HG03460 (cell line): Measurements from ENCODE around the gene CTIF.
"Not testable (repeated sequence)": the region's sequence is repeated elsewhere in the genome, so short reads cannot be mapped to it uniquely, and the experiment has no call there.

ENCODE experiments used
- ATAC-seq: cut with Tn5 transposase; IDR thresholded peaks from one replicate; pipeline ENCODE4 v1.9.1; 2021; ENCODE audit not compliant: unreplicated experiment

CTIF gene

DNA sequence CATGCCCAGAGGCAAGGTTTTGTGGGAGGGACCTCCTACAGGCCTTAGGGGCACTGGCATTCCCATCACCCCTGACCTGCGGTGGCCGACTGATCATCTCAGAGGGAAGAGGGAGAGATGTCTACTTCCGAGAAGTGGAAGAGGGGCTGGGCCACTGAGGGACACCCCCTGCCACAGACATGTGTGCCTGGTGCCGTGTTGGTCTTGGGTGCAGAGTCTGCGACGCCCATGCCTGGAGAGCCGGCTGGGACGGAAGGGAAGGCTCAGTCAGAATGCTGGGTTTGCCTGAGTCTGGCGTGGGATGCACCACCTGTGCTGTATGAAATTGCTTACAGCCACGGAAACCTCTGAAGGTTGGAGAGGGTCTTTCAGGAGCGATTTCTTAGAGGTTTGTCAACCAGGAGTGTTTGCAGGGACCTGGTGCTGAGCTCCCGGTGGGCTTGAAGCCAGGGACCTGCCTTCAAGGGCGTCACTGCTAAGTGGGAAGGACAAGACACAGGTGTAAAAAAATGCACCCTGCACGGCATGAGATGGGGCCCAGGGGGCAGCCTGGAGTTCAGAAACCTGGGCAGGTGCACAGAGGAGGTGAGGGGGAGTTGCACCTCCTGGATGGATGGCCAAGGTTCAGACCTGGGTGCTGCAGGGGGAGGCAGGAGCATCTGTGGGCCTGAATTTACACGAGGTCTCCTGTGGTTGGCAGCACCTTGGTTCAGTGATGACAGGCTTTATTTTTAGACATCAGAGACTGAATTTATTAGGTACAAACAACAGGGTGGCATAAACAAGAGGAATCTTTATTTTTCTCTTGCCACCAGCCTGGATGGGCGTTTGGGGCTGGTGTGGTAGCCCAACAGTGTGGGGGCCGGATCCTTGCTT, 100.3 kb downstream of the CTIF start:
- no peak for ATAC-seq

- ATAC-seq = no peak
These were observed 101.1 kb downstream of the CTIF start for GRCh38 chr18:48639772-48640432.

DNA sequence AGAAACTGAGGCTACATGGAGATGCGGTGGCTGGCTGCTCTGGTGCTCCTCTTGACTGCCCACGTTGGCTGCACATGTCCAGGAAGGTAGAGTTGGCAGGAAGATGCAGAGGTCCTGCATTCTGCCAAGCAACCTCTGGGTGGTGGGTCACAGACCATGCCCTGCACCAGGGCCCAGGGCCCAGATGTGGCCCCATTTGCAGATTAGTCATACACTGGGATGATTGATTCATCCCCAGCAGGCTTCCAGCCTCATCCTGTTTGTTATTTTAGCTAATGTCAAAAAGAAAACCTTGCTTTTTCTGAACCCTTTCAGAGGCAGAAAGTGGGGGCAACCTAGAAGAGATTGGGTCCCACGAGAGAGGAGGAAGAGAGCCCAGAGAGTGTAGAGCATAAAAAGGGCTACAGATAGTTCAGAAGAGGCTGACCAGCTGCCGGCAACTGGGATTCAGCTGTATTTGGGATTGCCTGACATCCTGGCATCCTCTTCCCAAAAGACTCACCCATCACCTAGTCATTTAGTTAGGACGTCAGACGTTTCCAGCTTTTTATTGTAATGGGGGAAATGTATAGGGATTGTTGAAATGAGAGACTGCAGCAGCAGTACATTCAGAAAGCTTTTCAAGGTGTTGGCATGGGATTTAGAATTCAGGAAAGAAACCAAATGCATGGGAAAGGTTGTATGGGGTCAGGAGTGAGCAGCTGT, 101.9 kb downstream of the CTIF start:
- no peak for ATAC-seq

- no peak for ATAC-seq
These were observed 103.2 kb downstream of the CTIF start for GRCh38 chr18:48641981-48642380.

DNA sequence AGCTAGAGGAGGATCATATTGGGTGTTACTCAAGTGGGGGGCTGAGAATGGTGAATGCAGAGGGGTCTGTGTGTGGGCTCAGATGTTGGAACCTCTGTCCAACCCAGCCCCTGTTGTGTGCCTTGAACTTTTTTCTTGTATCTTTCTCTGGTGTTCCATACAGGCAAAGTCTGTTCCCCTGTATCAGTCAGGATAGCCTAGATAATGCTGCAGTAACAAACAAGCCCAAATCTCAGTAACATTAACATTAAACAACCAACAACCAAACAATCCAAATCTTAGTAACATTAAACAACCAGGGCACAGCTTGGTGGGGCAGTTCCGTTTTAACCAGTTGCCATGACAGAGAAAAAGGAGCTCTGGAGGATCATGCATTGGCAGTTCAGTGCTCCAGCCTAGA, 103.7 kb downstream of the CTIF start:
- ATAC-seq = no peak

GRCh38 chr18:48643262-48643661, 104.4 kb downstream of the CTIF start:
- ATAC-seq = no peak

DNA sequence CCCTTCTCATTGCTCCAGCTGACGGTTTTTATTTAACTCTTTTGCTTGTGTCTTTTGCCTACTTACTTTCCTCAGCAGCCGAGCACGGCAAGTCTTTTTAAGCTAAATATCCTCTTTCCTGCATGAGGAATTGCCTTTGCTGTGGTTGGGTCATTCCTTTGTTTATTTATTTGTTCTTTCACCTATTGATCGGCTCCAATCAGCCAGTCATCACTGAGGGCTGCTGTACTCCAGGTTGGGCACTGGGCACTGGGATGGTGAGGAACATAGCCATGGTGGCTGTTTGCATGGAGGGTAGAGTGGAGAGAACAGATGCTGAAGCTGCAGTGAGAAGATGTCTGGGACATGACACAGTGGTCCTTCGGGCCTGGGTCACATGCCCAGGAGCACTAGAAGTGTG, 105.2 kb downstream of the CTIF start:
- ATAC-seq = no peak

DNA sequence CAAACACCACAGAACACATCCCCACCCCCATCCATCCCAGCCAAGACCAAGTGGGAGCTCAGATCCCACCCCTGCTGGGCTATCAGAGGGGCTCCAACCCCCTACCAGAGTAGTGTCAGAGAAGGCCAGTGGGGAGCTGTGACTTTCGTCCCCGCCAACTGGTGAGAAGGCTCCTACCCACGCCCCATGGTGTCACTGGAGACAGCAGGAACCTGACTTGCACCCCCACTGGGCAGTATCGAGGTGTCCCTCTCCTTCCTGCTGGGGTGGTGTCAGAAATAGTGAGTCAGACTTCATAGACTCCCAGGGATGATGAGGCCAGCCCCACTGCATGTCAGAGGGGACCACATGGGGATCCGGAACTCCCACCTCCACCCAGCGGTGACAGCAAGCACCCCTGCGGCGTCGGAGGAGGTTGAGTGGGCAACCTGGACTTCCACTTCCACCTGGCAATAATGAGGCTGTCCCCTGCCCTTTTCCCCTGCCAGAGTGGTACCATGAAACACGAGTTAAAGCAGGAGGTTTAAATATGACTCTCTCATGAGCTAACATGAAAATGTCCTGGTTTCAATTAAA, 106.7 kb downstream of the CTIF start:
- no peak for ATAC-seq

GRCh38 chr18:48646976-48647375, 108.1 kb downstream of the CTIF start:
- ATAC-seq = no peak

DNA sequence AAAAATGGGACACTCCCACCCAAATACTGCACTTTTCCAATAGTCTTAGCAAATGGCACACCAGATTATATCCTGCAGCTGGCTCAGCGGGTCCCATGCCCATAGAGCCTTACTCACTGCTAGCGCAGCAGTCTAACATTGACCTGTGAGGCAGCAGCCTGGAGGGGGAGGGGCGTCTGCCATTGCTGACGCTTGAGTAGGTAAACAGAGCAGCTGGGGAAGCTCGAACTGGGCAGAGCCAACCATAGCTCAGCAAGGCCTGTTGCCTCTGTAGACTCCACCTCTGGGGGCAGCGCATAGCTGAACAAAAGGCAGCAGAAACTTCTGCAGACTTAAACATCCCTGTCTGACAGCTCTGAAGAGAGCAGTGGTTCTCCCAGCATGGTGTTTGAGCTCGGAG, 110.4 kb downstream of the CTIF start:
- ATAC-seq = no peak

DNA sequence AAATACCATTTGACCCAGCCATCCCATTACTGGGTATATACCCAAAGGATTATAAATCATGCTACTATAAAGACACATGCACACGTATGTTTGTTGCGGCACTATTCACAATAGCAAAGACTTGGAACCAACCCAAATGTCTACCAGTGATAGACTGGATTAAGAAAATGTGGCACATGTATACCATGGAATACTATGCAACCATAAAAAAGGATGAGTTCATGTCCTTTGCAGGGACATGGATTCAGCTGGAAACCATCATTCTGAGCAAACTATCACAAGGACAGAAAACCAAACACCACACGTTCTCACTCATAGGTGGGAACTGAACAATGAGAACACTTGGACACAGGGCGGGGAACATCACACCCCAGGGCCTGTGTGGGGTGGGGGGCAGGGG, 115.8 kb downstream of the CTIF start:
- not testable (repeated sequence) for ATAC-seq

- ATAC-seq = no peak
These were observed 116.7 kb downstream of the CTIF start for GRCh38 chr18:48655508-48655907.

- ATAC-seq = no peak
These were observed 117.3 kb downstream of the CTIF start for GRCh38 chr18:48656176-48656575.

GRCh38 chr18:48656582-48656981, 117.8 kb downstream of the CTIF start:
- ATAC-seq = no peak

DNA sequence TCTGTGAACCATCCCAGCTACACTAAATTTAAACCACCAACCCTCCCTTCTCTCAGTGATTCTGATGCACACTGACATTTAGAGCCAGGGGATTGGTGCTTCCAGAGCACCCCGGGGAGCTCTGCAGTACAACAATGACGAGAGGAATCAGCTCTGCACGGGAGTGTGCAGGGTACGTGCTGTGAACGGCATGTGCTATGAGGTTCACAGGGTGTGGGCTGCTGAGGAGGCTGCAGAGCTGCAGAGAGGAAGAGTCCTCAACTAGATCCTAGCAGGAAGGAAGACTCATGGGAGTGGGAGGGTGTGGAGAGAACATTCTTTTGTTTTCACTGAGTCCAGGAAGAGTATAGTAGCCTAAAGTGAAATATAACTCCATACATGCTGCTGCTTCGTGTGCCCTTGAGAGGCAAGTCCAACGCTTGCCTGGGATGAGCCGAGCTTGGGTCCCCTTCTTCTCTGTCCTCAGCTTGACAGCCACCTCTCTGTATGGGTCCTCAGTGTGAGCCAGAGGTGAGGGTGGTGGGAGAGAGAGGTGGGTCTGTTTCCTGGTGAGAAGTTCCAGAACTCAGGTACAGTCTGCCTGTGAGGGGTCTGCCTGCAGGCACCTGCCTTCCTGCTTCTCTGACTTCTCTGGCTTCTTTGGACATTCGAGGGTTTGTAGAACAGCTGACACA, 118.8 kb downstream of the CTIF start:
- ATAC-seq = no peak

DNA sequence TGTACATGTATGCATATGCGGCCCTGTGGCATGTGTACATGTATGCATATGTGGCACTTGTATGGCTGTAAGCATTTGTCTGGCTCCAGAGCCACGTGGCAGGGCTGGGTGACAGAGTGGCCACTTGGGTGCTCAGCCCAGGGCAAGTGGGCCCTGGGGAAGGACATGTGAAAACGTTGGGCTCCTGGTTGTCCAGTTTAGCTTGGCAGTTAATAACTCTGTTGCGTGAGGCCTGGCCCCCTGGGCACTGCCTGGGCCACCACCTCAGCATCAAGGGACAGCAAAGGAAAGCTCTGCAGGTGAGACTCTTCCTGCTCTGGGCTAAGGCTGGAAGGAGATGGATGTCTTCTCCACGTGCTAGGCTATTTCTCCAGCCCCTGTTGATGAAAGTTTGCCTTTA, 119.9 kb downstream of the CTIF start:
- no peak for ATAC-seq

DNA sequence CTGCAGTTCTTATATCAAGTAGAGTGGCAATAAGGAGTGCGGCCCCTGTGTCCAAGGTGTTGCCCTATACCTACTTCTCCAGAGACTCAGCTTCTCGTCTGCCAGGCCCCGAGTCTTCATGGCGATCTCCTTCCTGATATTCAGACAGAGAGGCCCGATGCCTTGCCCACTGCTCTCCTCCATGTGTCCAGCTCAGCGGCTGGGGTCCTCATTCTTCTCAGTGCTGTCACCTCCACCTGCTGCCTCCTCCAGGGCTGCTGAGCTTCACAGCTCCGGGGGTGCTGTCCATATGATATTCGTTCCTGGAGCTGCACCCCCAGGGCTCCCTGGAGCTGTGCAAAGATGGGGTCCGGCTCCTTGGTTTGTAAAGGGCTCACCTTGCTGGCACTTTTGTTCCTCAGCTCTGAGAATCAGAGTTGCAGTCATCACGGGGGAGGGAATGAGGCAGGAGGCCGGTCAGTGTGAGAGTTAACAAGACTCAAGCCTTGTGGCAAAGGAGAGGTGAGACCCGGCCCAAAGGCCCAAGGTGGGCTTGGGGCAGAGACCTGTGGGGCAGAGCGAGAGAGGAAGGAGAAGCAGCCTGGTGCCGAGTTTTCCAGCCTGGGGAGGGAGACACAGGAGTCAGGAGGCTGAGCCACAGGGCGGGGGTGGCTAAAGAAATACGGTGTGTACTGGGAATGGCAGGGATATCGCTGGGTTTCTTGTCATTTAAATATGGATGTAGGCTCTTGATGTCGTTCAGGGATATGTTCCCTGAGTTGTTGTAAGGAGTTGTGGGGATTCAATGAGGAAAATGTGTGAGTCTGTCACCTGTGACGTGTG, 120.6 kb downstream of the CTIF start:
- no peak for ATAC-seq

GRCh38 chr18:48660346-48661228, 121.8 kb downstream of the CTIF start:
- no peak for ATAC-seq

DNA sequence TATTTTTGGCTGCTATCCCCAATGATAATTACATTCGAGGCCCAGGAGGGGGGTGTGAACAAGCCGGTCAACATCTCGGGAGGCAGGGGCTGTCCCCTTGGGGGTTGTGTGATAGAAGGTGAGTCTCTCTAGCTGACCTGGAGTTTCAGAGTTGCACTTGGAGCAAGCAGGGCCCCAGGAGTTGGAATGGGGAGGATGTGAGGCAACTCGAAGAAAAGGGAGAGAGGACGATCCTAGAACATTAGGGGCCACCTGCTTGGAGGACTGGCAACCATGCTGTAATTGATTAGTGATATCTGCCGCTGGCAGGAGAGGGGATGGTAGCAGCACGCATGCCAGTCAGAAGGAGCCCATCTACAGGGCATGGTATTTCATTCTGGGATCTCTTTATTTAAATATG, 122.6 kb downstream of the CTIF start:
- ATAC-seq = no peak
